ENCODE data around the gene NPC2.

GRCh38 chr14:74437496-74438053 is 55.5 kb downstream of the NPC2 start:
- TF ChIP-seq EZH2phosphoT487 (IDR thresholded peaks at IDR 0.05; ENCODE audit: insufficient read depth, low read depth) (no peak), EZH2 (IDR thresholded peaks at IDR 0.05; ENCODE audit: insufficient read depth, poor library complexity, severe bottlenecking) (no peak)
